HCT116 (cell line): ENCODE results near the gene WDR89.

ENCODE experiments used
- CTCF ChIP-seq, 3 experiments: fragments of 200-600 bp in 1 of 3; sonication (generic) in 1 of 3; IDR thresholded peaks in 2 of 3; conservative IDR thresholded peaks in 1 of 3; 2 replicates each; pipeline ENCODE4 v1.5.1; 2012 to 2017; ENCODE audit warnings: low read depth in 2 of 3, low read length in 2 of 3, antibody characterized with exemption in 1 of 3, borderline replicate concordance in 1 of 3, control low read depth in 1 of 3, mild to moderate bottlenecking in 1 of 3, mixed read lengths in 1 of 3, mixed run types in 1 of 3, moderate library complexity in 1 of 3; ENCODE audit not compliant: insufficient read depth in 1 of 3
- JUND ChIP-seq: IDR thresholded peaks from 2 replicates; pipeline ENCODE4 v1.6.1; 2012
- POLR2A ChIP-seq: IDR thresholded peaks from 2 replicates; pipeline ENCODE4 v1.7.0; 2011; ENCODE audit warnings: borderline replicate concordance; ENCODE audit not compliant: insufficient read depth, insufficient read length; ENCODE audit errors: extremely low read depth
- POLR2AphosphoS5 ChIP-seq: IDR thresholded peaks from 2 replicates; pipeline ENCODE4 v1.6.1; 2011; ENCODE audit warnings: mild to moderate bottlenecking, low read depth, low read length, moderate library complexity
- RAD21 ChIP-seq: IDR thresholded peaks from 2 replicates; pipeline ENCODE4 v1.6.1; 2012; ENCODE audit warnings: low read depth, mild to moderate bottlenecking
- SRF ChIP-seq: IDR thresholded peaks from 2 replicates; pipeline ENCODE4 v1.6.1; 2012; ENCODE audit warnings: low read depth

DNA sequence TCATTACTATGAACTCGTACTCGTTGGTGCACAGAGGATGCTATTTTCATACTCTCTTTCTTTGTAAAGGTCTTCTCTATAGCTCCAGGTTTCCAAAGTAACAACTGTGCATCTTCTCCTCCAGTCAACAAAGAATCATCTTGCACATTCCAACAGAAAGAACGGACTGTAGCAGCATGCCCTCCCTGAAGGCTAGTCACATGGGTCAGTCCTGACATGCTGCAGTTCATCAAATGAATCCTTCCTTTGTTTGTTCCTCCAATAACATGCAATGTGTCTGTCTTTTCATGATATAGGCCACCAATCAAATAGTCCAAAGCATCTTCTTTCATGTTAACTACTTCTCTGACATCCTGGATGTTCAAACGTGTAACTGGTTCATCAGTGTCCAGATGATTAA lies 42.9 kb downstream of the WDR89 start:
- no peak for TF ChIP-seq CTCF (IDR thresholded peaks at IDR 0.05 in 2 of 3, conservative IDR thresholded peaks at IDR 0.05 in 1 of 3; ENCODE audit: borderline replicate concordance in 1 of 3, insufficient read depth in 1 of 3, low read depth in 2 of 3, low read length in 2 of 3)
- TF ChIP-seq RAD21 = no peak
- TF ChIP-seq SRF = no peak
- TF ChIP-seq POLR2AphosphoS5 = no peak
- no peak for TF ChIP-seq POLR2A
- no peak for TF ChIP-seq JUND
